Measurements from ENCODE around the gene KCMF1.

DNA sequence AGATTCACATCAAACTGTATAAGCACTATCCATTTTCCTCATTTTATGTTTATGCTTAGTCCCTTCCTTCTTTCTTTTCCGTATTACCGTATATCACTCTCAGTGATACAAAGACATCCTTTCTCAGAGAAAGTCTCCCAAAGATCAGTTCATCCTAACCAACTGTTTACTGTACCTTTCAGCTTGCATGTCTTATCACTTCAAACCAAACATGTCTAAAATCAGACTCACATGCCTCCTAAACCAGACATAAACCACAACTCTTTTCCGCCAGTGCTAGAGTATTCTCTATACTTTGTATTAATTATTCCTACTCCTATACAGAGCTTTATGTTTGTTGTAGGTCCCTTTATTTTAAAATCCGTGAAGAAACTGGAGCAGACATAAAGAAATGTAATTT, 41.5 kb downstream of the KCMF1 start:
- no peak for TF ChIP-seq CTCF (IDR thresholded peaks at IDR 0.05)
- no peak for TF ChIP-seq POLR2A (IDR thresholded peaks at IDR 0.05)
